Keratinocyte (primary cell): ENCODE measurements around the gene ZBTB33. TPM values are rescaled to one million over a fixed set of nuclear protein-coding genes. Genes with fewer than 3 reads are reported as not detected.

Source experiments
- DNase-seq: peaks from one replicate; pipeline ENCODE4 v3.0.0-alpha.2; 2011; ENCODE audit warnings: low read depth, missing footprints, low spot score
- FAIRE-seq: peaks from 2 replicates; lab custom pipeline; 2011; peaks lifted over from hg19 to GRCh38; lab: Jason Lieb, UNC
- H2AFZ ChIP-seq: 2 replicates; pipeline ENCODE4 v1.6.0; 2012; ENCODE audit warnings: low read length, control low read depth, inconsistent platforms; ENCODE audit not compliant: control insufficient read depth
- H3K27ac ChIP-seq: 2 replicates; pipeline ENCODE4 v1.5.1; 2011; ENCODE audit warnings: low read length; ENCODE audit not compliant: control insufficient read depth, insufficient read depth
- H3K27me3 ChIP-seq: 3 replicates; pipeline ENCODE4 v1.6.0; 2011; ENCODE audit warnings: low read length; ENCODE audit not compliant: control insufficient read depth, insufficient read depth; ENCODE audit errors: extremely low read depth
- H3K36me3 ChIP-seq, 2 experiments: 2 replicates in 1 of 2; 3 replicates in 1 of 2; pipeline ENCODE4 v1.5.1; 2011; ENCODE audit warnings: low read length in 2 of 2, mild to moderate bottlenecking in 1 of 2; ENCODE audit not compliant: control insufficient read depth in 2 of 2, insufficient read depth in 2 of 2; ENCODE audit errors: extremely low read depth in 1 of 2
- H3K4me1 ChIP-seq: 3 replicates; pipeline ENCODE4 v1.5.1; 2011; ENCODE audit warnings: low read length; ENCODE audit not compliant: control insufficient read depth, insufficient read depth; ENCODE audit errors: extremely low read depth
- H3K4me2 ChIP-seq: 3 replicates; pipeline ENCODE4 v1.6.0; 2011; ENCODE audit warnings: low read depth, low read length; ENCODE audit not compliant: control insufficient read depth, insufficient read depth; ENCODE audit errors: extremely low read depth
- H3K4me3 ChIP-seq, 3 experiments: fragments of 200-600 bp in 1 of 3; sonication (generic) in 1 of 3; 2 replicates in 2 of 3; 3 replicates in 1 of 3; pipeline ENCODE4 v1.5.1; 2011 to 2016; ENCODE audit warnings: low read length in 3 of 3, mild to moderate bottlenecking in 3 of 3, control low read depth in 2 of 3, inconsistent platforms in 1 of 3, low read depth in 1 of 3, mixed read lengths in 1 of 3, mixed run types in 1 of 3, moderate library complexity in 1 of 3; ENCODE audit not compliant: control insufficient read depth in 2 of 3, insufficient read depth in 2 of 3; ENCODE audit errors: extremely low read depth in 1 of 3
- H3K79me2 ChIP-seq: 2 replicates; pipeline ENCODE4 v1.6.0; 2012; ENCODE audit warnings: low read length; ENCODE audit not compliant: control insufficient read depth, insufficient read depth
- H3K9ac ChIP-seq: 3 replicates; pipeline ENCODE4 v1.6.0; 2011; ENCODE audit warnings: low read length; ENCODE audit not compliant: control insufficient read depth, insufficient read depth; ENCODE audit errors: extremely low read depth
- H3K9me1 ChIP-seq: 3 replicates; pipeline ENCODE4 v1.6.0; 2011; ENCODE audit warnings: low read length; ENCODE audit not compliant: control insufficient read depth, insufficient read depth; ENCODE audit errors: extremely low read depth
- H3K9me3 ChIP-seq: 2 replicates; pipeline ENCODE4 v1.5.1; 2012; ENCODE audit warnings: low read depth, low read length; ENCODE audit not compliant: control insufficient read depth
- H4K20me1 ChIP-seq: 3 replicates; pipeline ENCODE4 v1.6.0; 2011; ENCODE audit warnings: low read length; ENCODE audit not compliant: control insufficient read depth, insufficient read depth; ENCODE audit errors: extremely low read depth
- CTCF ChIP-seq, 3 experiments: IDR thresholded peaks in 1 of 3; conservative IDR thresholded peaks in 1 of 3; optimal IDR thresholded peaks in 1 of 3; 2 replicates in 2 of 3; 3 replicates in 1 of 3; pipeline versions ENCODE3 to v1.5.1; 2011; ENCODE audit warnings: low read length in 3 of 3, mild to moderate bottlenecking in 3 of 3, moderate library complexity in 2 of 3, control low read depth in 1 of 3, inconsistent platforms in 1 of 3; ENCODE audit not compliant: insufficient read depth in 2 of 3; ENCODE audit errors: extremely low read depth in 1 of 3
- EZH2 ChIP-seq: IDR thresholded peaks from one replicate; pipeline ENCODE4 v1.6.1; 2012; ENCODE audit warnings: inconsistent platforms, mild to moderate bottlenecking, low read length, moderate library complexity
- dilution Hi-C: fragments of 300-500 bp; cut with MboI; formaldehyde crosslinking; loops from one replicate; pipeline ENCODE4 v1.7.0; 2020; ENCODE audit warnings: low sequenced_read_pairs; ENCODE audit not compliant: extremely low pct_ligation_motif_present
- polyA minus RNA-seq, 3 experiments: library from RNA; depleted of rRNA, polyadenylated mRNA; stranded (reverse); fragments of >200 nt; gene quantifications; 1 replicate in 1 of 3; 2 replicates in 1 of 3; 3 replicates in 1 of 3; pipeline ENCODE4 v1.2.3, GENCODE V29; 2011
- polyA plus RNA-seq, 5 experiments: library from polyadenylated mRNA; depleted of rRNA in 3 of 5; stranded (reverse) in 3 of 5; stranded (forward) in 1 of 5; unstranded in 1 of 5; fragments of >200 nt; gene quantifications; 1 replicate in 1 of 5; 2 replicates in 3 of 5; 3 replicates in 1 of 5; pipeline versions ENCODE4 v1.2.1 to v1.2.3, GENCODE V29; 2011 to 2012; ENCODE audit warnings: missing spikeins in 2 of 5, low read depth in 1 of 5, low replicate concordance in 1 of 5

ZBTB33 gene
- polyA plus RNA-seq (7.3 to 13.4 TPM (median 10.2 TPM) in 3 replicates), polyA minus RNA-seq (3.3 to 24.6 TPM (median 16.5 TPM) in 3 replicates)
- polyA plus RNA-seq (2011; ENCODE audit: low read depth): 4.3 TPM
- 4.8 and 10.0 TPM in 2 replicates for polyA plus RNA-seq (2011; cell fraction: cytosol; rRNA removed)
- polyA plus RNA-seq (2011; cell fraction: nucleus; rRNA removed): 8.9 and 11.8 TPM in 2 replicates
- polyA plus RNA-seq (2012; ENCODE audit: low replicate concordance): 7.7 and 9.4 TPM in 2 replicates
- 10.2 TPM for polyA minus RNA-seq (2011; cell fraction: cytosol; rRNA and poly(A)+ RNA removed)
- 9.2 and 24.6 TPM in 2 replicates for polyA minus RNA-seq (2011; cell fraction: nucleus; rRNA and poly(A)+ RNA removed)

GRCh38 chrX:120250522-120251271 lies at the start of gene ZBTB33:
Gene ZBTB33 (plus strand): TSS chrX:120250812. CDS start chrX:120253416, 2,604 bp downstream.
- H3K79me2 ChIP-seq: peaks cover 15% of the 10 kb centered on the region
- H3K9me1 ChIP-seq: no peaks in the 10 kb centered on the region
- H3K27ac ChIP-seq: peak within 1 kb of the TSS; percentile 60
- H2AFZ ChIP-seq: peak within 1 kb of the TSS; percentile 59
- no peaks in the 10 kb centered on the region for H3K4me1 ChIP-seq
- FAIRE-seq: no peak
- H3K4me3 ChIP-seq: peak within 1 kb of the TSS; percentile 63 to 84 (median 74)
- no peaks in the 10 kb centered on the region for H3K27me3 ChIP-seq
- peak within 1 kb of the TSS; percentile 80 for H3K4me2 ChIP-seq
- peak within 1 kb of the TSS; percentile 83 for H3K9ac ChIP-seq
- no peak for TF ChIP-seq EZH2
- TF ChIP-seq CTCF (optimal IDR thresholded peaks at IDR 0.05 in 1 of 3, IDR thresholded peaks at IDR 0.05 in 1 of 3, conservative IDR thresholded peaks at IDR 0.05 in 1 of 3; ENCODE audit: extremely low read depth in 1 of 3, insufficient read depth in 2 of 3, low read length in 3 of 3): peak; percentile 31 to 72 (median 71)
- no peaks in the 10 kb centered on the region for H3K9me3 ChIP-seq
- dilution Hi-C loops: no loop called here
- H4K20me1 ChIP-seq: no peaks in the 10 kb centered on the region
- H3K36me3 ChIP-seq: peaks cover 0 to 1% of the 10 kb centered on the region in 2 experiments
- DNase-seq: peak; percentile 25

GRCh38 chrX:120200851-120201250 lies 49.8 kb upstream of the ZBTB33 start:
- H3K27ac ChIP-seq: no peak overlapping the region
- FAIRE-seq (no peak), DNase-seq (no peak)
- H3K27me3 ChIP-seq: no peaks in the 10 kb centered on the region
- no peaks in the 10 kb centered on the region for H3K9me3 ChIP-seq
- dilution Hi-C loops: no loop called here
- no peak overlapping the region for H3K9ac ChIP-seq
- H4K20me1 ChIP-seq: no peaks in the 10 kb centered on the region
- no peaks in the 10 kb centered on the region for H3K36me3 ChIP-seq
- H2AFZ ChIP-seq: no peak overlapping the region
- no peak overlapping the region for H3K4me3 ChIP-seq
- no peaks in the 10 kb centered on the region for H3K79me2 ChIP-seq
- no peaks in the 10 kb centered on the region for H3K9me1 ChIP-seq
- H3K4me2 ChIP-seq: no peak overlapping the region
- TF ChIP-seq EZH2: no peak
- TF ChIP-seq CTCF (optimal IDR thresholded peaks at IDR 0.05 in 1 of 3, IDR thresholded peaks at IDR 0.05 in 1 of 3, conservative IDR thresholded peaks at IDR 0.05 in 1 of 3; ENCODE audit: extremely low read depth in 1 of 3, insufficient read depth in 2 of 3, low read length in 3 of 3): no peak
- H3K4me1 ChIP-seq: no peaks in the 10 kb centered on the region
